ENCODE data around the gene SPINT2.
"Not testable (repeated sequence)": the region's sequence is repeated elsewhere in the genome, so short reads cannot be mapped to it uniquely, and the experiment has no call there.

SPINT2 gene

GRCh38 chr19:38239816-38240215 lies 24.6 kb upstream of the SPINT2 start:
- DNase-seq (ENCODE audit: low spot score), result no peak

- no peak for DNase-seq (ENCODE audit: low spot score)
Observed at GRCh38 chr19:38243279-38243673, 21.1 kb upstream of the SPINT2 start.

- no peak for DNase-seq (ENCODE audit: low spot score)
Observed at GRCh38 chr19:38245826-38246498, 18.4 kb upstream of the SPINT2 start.

GRCh38 chr19:38247126-38247525 lies 17.2 kb upstream of the SPINT2 start:
- no peak for DNase-seq (ENCODE audit: low spot score)

GRCh38 chr19:38247734-38248268 lies 16.6 kb upstream of the SPINT2 start:
- DNase-seq (ENCODE audit: low spot score), result no peak

- no peak for DNase-seq (ENCODE audit: low spot score)
Observed at GRCh38 chr19:38248421-38248820, 16.0 kb upstream of the SPINT2 start.

- DNase-seq (ENCODE audit: low spot score), result no peak
Observed at GRCh38 chr19:38250428-38250820, 13.9 kb upstream of the SPINT2 start.

GRCh38 chr19:38250821-38251563 lies 13.4 kb upstream of the SPINT2 start:
- no peak for DNase-seq (ENCODE audit: low spot score)

- DNase-seq (ENCODE audit: low spot score), result no peak
Observed at GRCh38 chr19:38251564-38252051, 12.8 kb upstream of the SPINT2 start.

- DNase-seq (ENCODE audit: low spot score), result no peak
Observed at GRCh38 chr19:38252385-38252784, 12.0 kb upstream of the SPINT2 start.

GRCh38 chr19:38252941-38253691 lies 11.3 kb upstream of the SPINT2 start:
- no peak for DNase-seq (ENCODE audit: low spot score)

GRCh38 chr19:38253788-38254187 lies 10.6 kb upstream of the SPINT2 start:
- no peak for DNase-seq (ENCODE audit: low spot score)

- DNase-seq (ENCODE audit: low spot score), result no peak
Observed at GRCh38 chr19:38255383-38256014, 8.9 kb upstream of the SPINT2 start.

GRCh38 chr19:38261942-38262341 lies 2.4 kb upstream of the SPINT2 start:
- not testable (repeated sequence) for DNase-seq (ENCODE audit: low spot score)

- DNase-seq (ENCODE audit: low spot score), result no peak
Observed at GRCh38 chr19:38262585-38263268, 1.6 kb upstream of the SPINT2 start.

GRCh38 chr19:38263689-38264485 lies 486 bp upstream of the SPINT2 start:
- DNase-seq (ENCODE audit: low spot score), result peak; percentile 88

GRCh38 chr19:38265213-38265861 lies 964 bp downstream of the SPINT2 start:
- DNase-seq (ENCODE audit: low spot score), result no peak

- no peak for DNase-seq (ENCODE audit: low spot score)
Observed at GRCh38 chr19:38265921-38266429, 1.6 kb downstream of the SPINT2 start.

- DNase-seq (ENCODE audit: low spot score), result no peak
Observed at GRCh38 chr19:38266981-38267597, 2.7 kb downstream of the SPINT2 start.
